ENCODE results near the gene OLFML2A. TPM values are rescaled to one million over a fixed set of nuclear protein-coding genes. Genes with fewer than 3 reads are reported as not detected.
A peak's percentile ranks its signal among the peaks of the same experiment; 100 is the strongest.

OLFML2A gene
- total RNA-seq, 1 experiment from 2014 or later = 1.4 TPM

DNA sequence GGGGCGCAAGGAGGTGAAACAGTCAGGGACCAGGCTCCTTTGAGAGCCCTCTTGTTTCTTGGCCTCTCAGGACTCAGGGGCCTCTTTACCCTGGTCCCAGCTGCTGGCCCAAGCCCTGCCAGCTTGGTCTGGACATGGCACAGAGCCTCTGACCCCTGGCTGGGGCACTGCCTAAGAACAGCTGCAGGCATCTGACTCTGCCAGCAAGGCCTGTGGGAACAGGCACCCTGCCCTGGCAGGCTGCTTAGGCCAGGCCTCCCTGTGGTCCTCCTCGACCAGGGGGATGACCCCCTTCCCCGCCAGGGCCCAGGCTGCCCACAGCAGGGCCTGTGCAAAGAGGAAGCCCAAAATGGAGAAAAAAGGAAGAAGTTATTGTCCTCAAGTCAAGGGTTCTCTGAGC lies 25.5 kb downstream of the OLFML2A start:
- ChIA-PET CTCF (no interaction called here), POLR2A (ENCODE audit: low non-redundant PET) (no interaction called here)

DNA sequence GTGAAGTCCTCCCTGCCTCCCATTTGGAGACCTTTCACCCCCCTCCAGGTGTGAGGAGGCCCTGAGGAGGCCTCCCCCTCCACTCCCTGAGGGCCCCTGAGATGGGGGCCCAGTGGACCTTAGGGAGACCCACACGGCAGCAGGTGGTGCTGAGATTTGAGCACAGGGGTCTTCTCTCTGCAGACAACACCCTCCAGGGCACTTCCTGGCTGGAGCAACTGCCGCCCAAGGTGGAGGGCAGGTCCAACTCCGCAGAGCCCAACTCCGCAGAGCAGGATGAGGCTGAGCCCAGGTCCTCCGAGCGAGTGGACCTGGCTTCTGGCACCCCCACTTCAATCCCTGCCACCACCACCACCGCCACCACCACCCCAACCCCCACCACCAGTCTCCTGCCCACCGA lies 27.0 kb downstream of the OLFML2A start:
- Histone ChIP-seq H3K9me3 (ENCODE audit: low read depth, low read length, poor library complexity, severe bottlenecking) (no peaks in the 10 kb centered on the region), H3K27me3 (replicated peaks; ENCODE audit: insufficient read depth, low read depth, low read length, poor library complexity) (no peaks in the 10 kb centered on the region), H3K4me3 (ENCODE audit: low read depth, low read length, poor library complexity, severe bottlenecking) (no peak overlapping the region), H3K36me3 (ENCODE audit: insufficient read depth, low read length, poor library complexity, severe bottlenecking) (no peaks in the 10 kb centered on the region), H3K27ac (ENCODE audit: low read depth, low read length, poor library complexity, severe bottlenecking) (no peak overlapping the region), H3K4me1 (ENCODE audit: insufficient read depth, low read length, poor library complexity, severe bottlenecking) (peaks cover 10% of the 10 kb centered on the region)
- no peak for DNase-seq (ENCODE audit: low spot score)
- ChIA-PET POLR2A (ENCODE audit: low non-redundant PET) (no interaction called here), CTCF (no interaction called here)
- intact Hi-C loops (cut with micrococcal nuclease; ENCODE audit: unreplicated experiment) = no loop called here
- BruUV-seq (replicated peaks) = no TSS peak
- TF ChIP-seq, protein P1, sequence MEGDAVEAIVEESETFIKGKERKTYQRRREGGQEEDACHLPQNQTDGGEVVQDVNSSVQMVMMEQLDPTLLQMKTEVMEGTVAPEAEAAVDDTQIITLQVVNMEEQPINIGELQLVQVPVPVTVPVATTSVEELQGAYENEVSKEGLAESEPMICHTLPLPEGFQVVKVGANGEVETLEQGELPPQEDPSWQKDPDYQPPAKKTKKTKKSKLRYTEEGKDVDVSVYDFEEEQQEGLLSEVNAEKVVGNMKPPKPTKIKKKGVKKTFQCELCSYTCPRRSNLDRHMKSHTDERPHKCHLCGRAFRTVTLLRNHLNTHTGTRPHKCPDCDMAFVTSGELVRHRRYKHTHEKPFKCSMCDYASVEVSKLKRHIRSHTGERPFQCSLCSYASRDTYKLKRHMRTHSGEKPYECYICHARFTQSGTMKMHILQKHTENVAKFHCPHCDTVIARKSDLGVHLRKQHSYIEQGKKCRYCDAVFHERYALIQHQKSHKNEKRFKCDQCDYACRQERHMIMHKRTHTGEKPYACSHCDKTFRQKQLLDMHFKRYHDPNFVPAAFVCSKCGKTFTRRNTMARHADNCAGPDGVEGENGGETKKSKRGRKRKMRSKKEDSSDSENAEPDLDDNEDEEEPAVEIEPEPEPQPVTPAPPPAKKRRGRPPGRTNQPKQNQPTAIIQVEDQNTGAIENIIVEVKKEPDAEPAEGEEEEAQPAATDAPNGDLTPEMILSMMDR (conservative IDR thresholded peaks at IDR 0.05; ENCODE audit: low read depth, low read length) = no peak
- TF ChIP-seq EZH2 (IDR thresholded peaks at IDR 0.05; ENCODE audit: borderline replicate concordance, low read depth, low read length, poor library complexity, severe bottlenecking) = no peak

More for the DNA sequence above, 25.5 kb downstream of the OLFML2A start:
- no peak for DNase-seq (ENCODE audit: low spot score)
- Histone ChIP-seq H3K9me3 (ENCODE audit: low read depth, low read length, poor library complexity, severe bottlenecking) (no peaks in the 10 kb centered on the region), H3K4me3 (ENCODE audit: low read depth, low read length, poor library complexity, severe bottlenecking) (no peak overlapping the region), H3K27me3 (replicated peaks; ENCODE audit: insufficient read depth, low read depth, low read length, poor library complexity) (no peaks in the 10 kb centered on the region), H3K4me1 (ENCODE audit: insufficient read depth, low read length, poor library complexity, severe bottlenecking) (peaks cover 10% of the 10 kb centered on the region), H3K36me3 (ENCODE audit: insufficient read depth, low read length, poor library complexity, severe bottlenecking) (no peaks in the 10 kb centered on the region), H3K27ac (ENCODE audit: low read depth, low read length, poor library complexity, severe bottlenecking) (no peak overlapping the region)
- intact Hi-C loops (cut with micrococcal nuclease; ENCODE audit: unreplicated experiment) = no loop called here
- no peak for TF ChIP-seq EZH2 (IDR thresholded peaks at IDR 0.05; ENCODE audit: borderline replicate concordance, low read depth, low read length, poor library complexity, severe bottlenecking)
- TF ChIP-seq, protein P1 (conservative IDR thresholded peaks at IDR 0.05; ENCODE audit: low read depth, low read length) = no peak
- no TSS peak for BruUV-seq (replicated peaks)

DNA sequence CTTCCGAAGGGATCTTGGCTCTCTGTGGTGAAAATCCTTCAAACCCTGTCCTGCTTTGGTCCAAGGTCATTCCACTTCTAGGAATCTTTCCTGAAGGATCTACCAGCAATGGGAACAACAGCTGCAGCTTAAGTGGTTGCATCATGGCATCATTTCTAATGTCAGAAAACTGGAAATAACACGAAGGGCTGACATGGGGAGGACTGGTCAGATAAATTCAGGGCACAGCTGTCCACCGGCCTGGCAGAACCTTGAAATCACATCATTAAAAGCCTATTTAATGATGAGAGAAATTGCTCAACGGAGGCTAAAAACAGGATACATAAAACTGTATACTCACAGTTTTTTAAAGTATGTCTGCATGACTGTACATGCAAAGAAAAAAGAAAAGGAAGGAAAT lies 28.3 kb downstream of the OLFML2A start:
- no peak overlapping the region for H3K4me3 ChIP-seq (ENCODE audit: low read depth, low read length, poor library complexity, severe bottlenecking)
- H3K36me3 ChIP-seq (ENCODE audit: insufficient read depth, low read length, poor library complexity, severe bottlenecking) = no peaks in the 10 kb centered on the region
- H3K9me3 ChIP-seq (ENCODE audit: low read depth, low read length, poor library complexity, severe bottlenecking) = no peaks in the 10 kb centered on the region
- H3K27me3 ChIP-seq (replicated peaks; ENCODE audit: insufficient read depth, low read depth, low read length, poor library complexity) = no peaks in the 10 kb centered on the region
- no TSS peak for BruUV-seq (replicated peaks)
- no peak overlapping the region for H3K27ac ChIP-seq (ENCODE audit: low read depth, low read length, poor library complexity, severe bottlenecking)
- peaks cover 9% of the 10 kb centered on the region for H3K4me1 ChIP-seq (ENCODE audit: insufficient read depth, low read length, poor library complexity, severe bottlenecking)
- ChIA-PET POLR2A (ENCODE audit: low non-redundant PET) (no interaction called here), CTCF (no interaction called here)
- intact Hi-C loops (cut with micrococcal nuclease; ENCODE audit: unreplicated experiment) = no loop called here
- no peak for TF ChIP-seq EZH2 (IDR thresholded peaks at IDR 0.05; ENCODE audit: borderline replicate concordance, low read depth, low read length, poor library complexity, severe bottlenecking)
- TF ChIP-seq, protein P1 (conservative IDR thresholded peaks at IDR 0.05; ENCODE audit: low read depth, low read length) = no peak
- DNase-seq (ENCODE audit: low spot score) = peak; percentile 18

Data from A673 (cell line).